GM19397 (cell line): Measurements from ENCODE around the gene ERICH6B.

Source experiments
- ATAC-seq: cut with Tn5 transposase; IDR thresholded peaks from one replicate; pipeline ENCODE4 v1.9.1; 2021; ENCODE audit warnings: mild to moderate bottlenecking, moderate library complexity; ENCODE audit not compliant: unreplicated experiment

ERICH6B gene

GRCh38 chr13:45508776-45509175 is 106.8 kb downstream of the ERICH6B start:
- ATAC-seq = no peak

DNA sequence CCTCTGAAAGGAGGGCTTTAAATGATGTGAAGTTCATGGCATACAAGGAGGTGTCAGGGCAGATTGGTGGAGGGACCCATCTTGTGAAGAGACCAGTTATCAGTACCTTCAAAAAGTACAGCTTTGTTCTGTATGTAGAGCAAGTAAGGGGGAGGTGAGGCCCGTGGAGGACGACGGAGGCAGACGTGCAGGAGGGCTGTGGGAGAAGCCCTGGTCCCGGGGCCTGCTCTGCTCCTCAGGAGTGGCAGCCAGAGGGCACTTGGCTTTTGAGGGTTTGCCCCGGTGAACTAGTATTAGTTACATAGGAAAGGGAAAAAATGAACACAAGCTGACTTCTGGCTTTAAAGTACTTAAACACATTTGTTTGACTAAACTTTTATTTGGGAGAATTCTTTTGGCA is 108.7 kb downstream of the ERICH6B start:
- ATAC-seq = no peak

- ATAC-seq = no peak
Observed at GRCh38 chr13:45503658-45504057, 111.9 kb downstream of the ERICH6B start.

DNA sequence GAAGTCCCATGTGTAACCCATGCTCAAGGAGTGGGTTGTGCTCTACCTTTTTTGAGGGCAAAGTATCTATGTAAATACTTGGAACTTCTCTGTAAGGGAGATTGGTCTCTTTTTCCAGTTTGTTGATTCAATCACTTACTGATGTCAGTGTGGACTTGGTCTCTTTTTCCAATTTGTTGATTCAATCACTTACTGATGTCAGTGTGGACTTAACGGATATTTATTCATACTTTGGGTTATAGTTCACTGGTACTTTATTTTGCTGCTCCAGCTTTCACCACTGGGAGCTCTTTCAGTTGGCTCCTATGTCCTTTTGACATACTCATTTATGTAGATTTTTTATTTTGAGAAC is 114.4 kb downstream of the ERICH6B start:
- no peak for ATAC-seq

DNA sequence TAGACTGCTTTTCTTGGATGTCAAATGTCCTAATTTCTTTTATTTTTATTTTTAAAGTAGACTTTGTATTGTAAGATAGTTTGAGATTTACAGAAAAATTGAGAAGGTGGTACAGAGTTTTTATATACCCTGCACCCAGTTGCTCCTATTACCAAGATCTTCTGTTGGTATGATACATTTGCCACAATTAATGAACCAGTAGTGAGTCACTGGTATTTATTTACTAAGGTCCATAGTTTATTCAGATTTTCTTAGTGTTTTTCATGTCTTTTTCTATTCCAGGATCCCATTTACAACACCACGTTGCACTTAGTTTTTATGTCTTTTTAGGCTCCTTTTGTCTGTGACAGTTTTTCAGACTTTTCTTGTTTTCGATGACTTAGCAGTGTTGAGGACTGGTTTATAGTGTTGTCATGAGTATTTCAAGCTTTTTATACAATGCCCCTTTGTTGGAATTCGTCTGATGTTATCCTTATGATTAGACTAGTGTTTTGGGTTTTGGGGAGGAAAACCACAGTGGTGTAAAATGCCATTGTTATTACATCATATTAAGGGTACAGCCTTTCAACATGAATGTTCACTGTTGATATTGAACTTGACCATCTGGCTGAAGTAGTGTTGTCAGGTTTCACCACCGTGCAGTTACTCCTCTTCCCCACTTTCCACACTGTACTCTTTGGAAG is 114.9 kb downstream of the ERICH6B start:
- ATAC-seq = no peak

DNA sequence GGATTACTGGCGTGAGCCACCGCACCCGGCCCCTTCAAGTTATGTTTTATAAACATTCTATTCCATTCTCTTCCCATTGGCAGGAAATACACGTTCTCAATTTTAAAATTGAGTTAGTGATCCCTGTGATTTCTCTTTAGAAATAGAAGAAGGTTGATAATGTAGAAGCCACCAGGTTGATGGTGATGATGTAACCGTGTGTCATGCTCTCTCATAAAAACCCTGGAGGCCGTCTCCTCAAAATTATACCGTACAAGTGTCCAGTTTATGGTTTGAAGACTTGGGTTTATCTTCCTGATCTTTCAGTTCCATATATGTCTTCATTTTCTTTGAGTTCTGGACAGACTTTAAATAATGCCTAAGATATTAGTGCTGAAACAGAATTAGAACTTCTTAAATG is 118.6 kb downstream of the ERICH6B start:
- no peak for ATAC-seq

DNA sequence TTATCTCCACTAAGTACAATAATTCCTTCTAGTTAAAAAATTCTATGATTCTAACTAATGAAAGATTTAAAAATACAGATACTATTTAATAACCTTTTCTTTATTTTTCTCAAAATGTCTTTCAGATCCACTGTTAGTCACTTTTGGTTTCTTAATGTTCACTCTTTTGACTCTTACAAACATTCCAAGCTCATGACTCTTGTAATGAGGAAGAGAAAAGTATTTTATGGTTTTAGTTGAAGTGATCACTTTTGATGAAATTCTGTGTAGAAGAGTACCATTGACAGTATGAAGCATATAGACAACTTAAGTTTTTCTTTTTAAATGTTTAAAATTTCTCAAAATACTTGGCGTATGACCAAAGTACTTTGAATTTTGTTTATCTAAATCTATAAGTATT is 123.0 kb downstream of the ERICH6B start:
- ATAC-seq = no peak
